Keratinocyte (primary cell): Measurements from ENCODE around the gene SPIRE1. TPM values are rescaled to one million over a fixed set of nuclear protein-coding genes. Genes with fewer than 3 reads are reported as not detected.

Source experiments
- DNase-seq: peaks from one replicate; pipeline ENCODE4 v3.0.0-alpha.2; 2011; ENCODE audit warnings: low read depth, missing footprints, low spot score
- FAIRE-seq: peaks from 2 replicates; lab custom pipeline; 2011; peaks lifted over from hg19 to GRCh38; lab: Jason Lieb, UNC
- H2AFZ ChIP-seq: 2 replicates; pipeline ENCODE4 v1.6.0; 2012; ENCODE audit warnings: low read length, control low read depth, inconsistent platforms; ENCODE audit not compliant: control insufficient read depth
- H3K27ac ChIP-seq: 2 replicates; pipeline ENCODE4 v1.5.1; 2011; ENCODE audit warnings: low read length; ENCODE audit not compliant: control insufficient read depth, insufficient read depth
- H3K27me3 ChIP-seq: 3 replicates; pipeline ENCODE4 v1.6.0; 2011; ENCODE audit warnings: low read length; ENCODE audit not compliant: control insufficient read depth, insufficient read depth; ENCODE audit errors: extremely low read depth
- H3K36me3 ChIP-seq, 2 experiments: 2 replicates in 1 of 2; 3 replicates in 1 of 2; pipeline ENCODE4 v1.5.1; 2011; ENCODE audit warnings: low read length in 2 of 2, mild to moderate bottlenecking in 1 of 2; ENCODE audit not compliant: control insufficient read depth in 2 of 2, insufficient read depth in 2 of 2; ENCODE audit errors: extremely low read depth in 1 of 2
- H3K4me1 ChIP-seq: 3 replicates; pipeline ENCODE4 v1.5.1; 2011; ENCODE audit warnings: low read length; ENCODE audit not compliant: control insufficient read depth, insufficient read depth; ENCODE audit errors: extremely low read depth
- H3K4me2 ChIP-seq: 3 replicates; pipeline ENCODE4 v1.6.0; 2011; ENCODE audit warnings: low read depth, low read length; ENCODE audit not compliant: control insufficient read depth, insufficient read depth; ENCODE audit errors: extremely low read depth
- H3K4me3 ChIP-seq, 3 experiments: fragments of 200-600 bp in 1 of 3; sonication (generic) in 1 of 3; 2 replicates in 2 of 3; 3 replicates in 1 of 3; pipeline ENCODE4 v1.5.1; 2011 to 2016; ENCODE audit warnings: low read length in 3 of 3, mild to moderate bottlenecking in 3 of 3, control low read depth in 2 of 3, inconsistent platforms in 1 of 3, low read depth in 1 of 3, mixed read lengths in 1 of 3, mixed run types in 1 of 3, moderate library complexity in 1 of 3; ENCODE audit not compliant: control insufficient read depth in 2 of 3, insufficient read depth in 2 of 3; ENCODE audit errors: extremely low read depth in 1 of 3
- H3K79me2 ChIP-seq: 2 replicates; pipeline ENCODE4 v1.6.0; 2012; ENCODE audit warnings: low read length; ENCODE audit not compliant: control insufficient read depth, insufficient read depth
- H3K9ac ChIP-seq: 3 replicates; pipeline ENCODE4 v1.6.0; 2011; ENCODE audit warnings: low read length; ENCODE audit not compliant: control insufficient read depth, insufficient read depth; ENCODE audit errors: extremely low read depth
- H3K9me1 ChIP-seq: 3 replicates; pipeline ENCODE4 v1.6.0; 2011; ENCODE audit warnings: low read length; ENCODE audit not compliant: control insufficient read depth, insufficient read depth; ENCODE audit errors: extremely low read depth
- H3K9me3 ChIP-seq: 2 replicates; pipeline ENCODE4 v1.5.1; 2012; ENCODE audit warnings: low read depth, low read length; ENCODE audit not compliant: control insufficient read depth
- H4K20me1 ChIP-seq: 3 replicates; pipeline ENCODE4 v1.6.0; 2011; ENCODE audit warnings: low read length; ENCODE audit not compliant: control insufficient read depth, insufficient read depth; ENCODE audit errors: extremely low read depth
- EZH2 ChIP-seq: IDR thresholded peaks from one replicate; pipeline ENCODE4 v1.6.1; 2012; ENCODE audit warnings: inconsistent platforms, mild to moderate bottlenecking, low read length, moderate library complexity
- dilution Hi-C: fragments of 300-500 bp; cut with MboI; formaldehyde crosslinking; loops from one replicate; pipeline ENCODE4 v1.7.0; 2020; ENCODE audit warnings: low sequenced_read_pairs; ENCODE audit not compliant: extremely low pct_ligation_motif_present
- polyA plus RNA-seq, 5 experiments: library from polyadenylated mRNA; depleted of rRNA in 3 of 5; stranded (reverse) in 3 of 5; stranded (forward) in 1 of 5; unstranded in 1 of 5; fragments of >200 nt; gene quantifications; 1 replicate in 1 of 5; 2 replicates in 3 of 5; 3 replicates in 1 of 5; pipeline versions ENCODE4 v1.2.1 to v1.2.3, GENCODE V29; 2011 to 2012; ENCODE audit warnings: missing spikeins in 2 of 5, low read depth in 1 of 5, low replicate concordance in 1 of 5
- TF ChIP-seq, protein P1 (sequence below), 3 experiments: IDR thresholded peaks in 1 of 3; conservative IDR thresholded peaks in 1 of 3; optimal IDR thresholded peaks in 1 of 3; 2 replicates in 2 of 3; 3 replicates in 1 of 3; pipeline versions ENCODE3 to v1.5.1; 2011; ENCODE audit warnings: low read length in 3 of 3, mild to moderate bottlenecking in 3 of 3, moderate library complexity in 2 of 3, control low read depth in 1 of 3, inconsistent platforms in 1 of 3; ENCODE audit not compliant: insufficient read depth in 2 of 3; ENCODE audit errors: extremely low read depth in 1 of 3

Gene SPIRE1
- polyA plus RNA-seq, 1 donor (not counting 4 experiments of a cell fraction or from before 2014, with no cell fraction given), result 20.6 TPM

DNA sequence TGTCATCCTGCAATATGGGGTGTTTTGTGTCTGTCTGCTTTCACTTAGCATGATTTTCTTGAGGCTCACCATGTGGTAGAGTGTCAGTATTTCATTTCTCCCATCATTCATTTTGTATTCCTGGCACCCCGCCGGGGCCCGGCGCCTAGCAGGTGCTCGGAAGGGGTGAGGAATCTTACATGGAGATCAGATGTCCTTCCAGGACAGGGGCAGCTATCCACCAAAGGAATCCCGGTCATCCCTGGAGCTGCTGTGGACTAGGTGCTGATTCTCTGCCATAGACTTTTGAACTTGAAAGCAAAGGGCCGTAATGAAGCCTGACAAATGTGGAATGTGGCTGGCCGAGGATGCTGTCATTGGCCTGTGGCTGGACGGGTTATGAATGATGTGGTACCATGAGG is 247.8 kb downstream of the SPIRE1 start:
- Histone ChIP-seq H3K4me2 (peak overlapping the region; percentile 4), H3K9me3 (no peaks in the 10 kb centered on the region), H3K36me3 (peaks cover 0 to 4% of the 10 kb centered on the region in 2 experiments), H3K4me1 (peaks cover 21% of the 10 kb centered on the region), H3K27ac (no peak overlapping the region), H4K20me1 (no peaks in the 10 kb centered on the region), H3K9me1 (no peaks in the 10 kb centered on the region), H3K27me3 (peaks cover 12% of the 10 kb centered on the region), H3K4me3 (no peak overlapping the region), H3K79me2 (peaks cover 22% of the 10 kb centered on the region), H2AFZ (no peak overlapping the region), H3K9ac (no peak overlapping the region)
- TF ChIP-seq, protein P1, sequence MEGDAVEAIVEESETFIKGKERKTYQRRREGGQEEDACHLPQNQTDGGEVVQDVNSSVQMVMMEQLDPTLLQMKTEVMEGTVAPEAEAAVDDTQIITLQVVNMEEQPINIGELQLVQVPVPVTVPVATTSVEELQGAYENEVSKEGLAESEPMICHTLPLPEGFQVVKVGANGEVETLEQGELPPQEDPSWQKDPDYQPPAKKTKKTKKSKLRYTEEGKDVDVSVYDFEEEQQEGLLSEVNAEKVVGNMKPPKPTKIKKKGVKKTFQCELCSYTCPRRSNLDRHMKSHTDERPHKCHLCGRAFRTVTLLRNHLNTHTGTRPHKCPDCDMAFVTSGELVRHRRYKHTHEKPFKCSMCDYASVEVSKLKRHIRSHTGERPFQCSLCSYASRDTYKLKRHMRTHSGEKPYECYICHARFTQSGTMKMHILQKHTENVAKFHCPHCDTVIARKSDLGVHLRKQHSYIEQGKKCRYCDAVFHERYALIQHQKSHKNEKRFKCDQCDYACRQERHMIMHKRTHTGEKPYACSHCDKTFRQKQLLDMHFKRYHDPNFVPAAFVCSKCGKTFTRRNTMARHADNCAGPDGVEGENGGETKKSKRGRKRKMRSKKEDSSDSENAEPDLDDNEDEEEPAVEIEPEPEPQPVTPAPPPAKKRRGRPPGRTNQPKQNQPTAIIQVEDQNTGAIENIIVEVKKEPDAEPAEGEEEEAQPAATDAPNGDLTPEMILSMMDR (optimal IDR thresholded peaks at IDR 0.05 in 1 of 3, IDR thresholded peaks at IDR 0.05 in 1 of 3, conservative IDR thresholded peaks at IDR 0.05 in 1 of 3; ENCODE audit: extremely low read depth in 1 of 3, insufficient read depth in 2 of 3, low read length in 3 of 3), result no peak
- no peak for TF ChIP-seq EZH2
- FAIRE-seq (no peak), DNase-seq (no peak)
- dilution Hi-C loops, result no loop called here

DNA sequence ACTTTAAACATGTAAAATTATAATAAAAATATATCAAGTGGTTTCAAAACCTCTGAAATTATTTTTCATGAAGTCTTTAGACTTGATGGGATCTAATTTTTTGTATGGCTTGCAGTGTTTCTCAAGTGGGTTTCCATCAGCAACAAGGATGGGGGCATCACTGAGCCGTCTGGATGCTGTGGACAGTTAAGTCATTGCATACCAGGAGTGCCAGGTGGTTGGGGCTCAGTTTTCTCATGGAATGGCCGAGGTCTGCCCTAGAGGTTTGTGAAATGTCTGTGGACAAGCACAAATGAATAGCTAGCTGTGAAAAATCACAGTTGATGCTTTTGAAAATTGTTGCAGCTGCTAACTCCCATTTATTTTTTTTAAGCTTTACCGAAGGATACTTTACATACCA is 248.4 kb downstream of the SPIRE1 start:
- peaks cover 0 to 4% of the 10 kb centered on the region in 2 experiments for H3K36me3 ChIP-seq
- dilution Hi-C loops, result no loop called here
- no peaks in the 10 kb centered on the region for H4K20me1 ChIP-seq
- H3K9me3 ChIP-seq, result no peaks in the 10 kb centered on the region
- no peak overlapping the region for H2AFZ ChIP-seq
- H3K9ac ChIP-seq, result no peak overlapping the region
- H3K9me1 ChIP-seq, result no peaks in the 10 kb centered on the region
- DNase-seq (no peak), FAIRE-seq (no peak)
- TF ChIP-seq, protein P1 (optimal IDR thresholded peaks at IDR 0.05 in 1 of 3, IDR thresholded peaks at IDR 0.05 in 1 of 3, conservative IDR thresholded peaks at IDR 0.05 in 1 of 3; ENCODE audit: extremely low read depth in 1 of 3, insufficient read depth in 2 of 3, low read length in 3 of 3), result no peak
- no peak for TF ChIP-seq EZH2
- H3K79me2 ChIP-seq, result peaks cover 22% of the 10 kb centered on the region
- H3K4me3 ChIP-seq, result no peak overlapping the region
- no peak overlapping the region for H3K27ac ChIP-seq
- H3K27me3 ChIP-seq, result peaks cover 12% of the 10 kb centered on the region
- peak overlapping the region; percentile 32 for H3K4me2 ChIP-seq
- peaks cover 21% of the 10 kb centered on the region for H3K4me1 ChIP-seq
